Loucy (cell line): ENCODE data around the gene MEIOB.

ENCODE experiments used
- EZH2phosphoT487 ChIP-seq: fragments of 200-600 bp; IDR thresholded peaks from 2 replicates; pipeline ENCODE4 v1.6.1; 2018; ENCODE audit warnings: antibody characterized with exemption, mild to moderate bottlenecking, moderate library complexity, borderline replicate concordance
- TF ChIP-seq, protein P1 (sequence below): fragments of 200-600 bp; sonication (generic); conservative IDR thresholded peaks from 2 replicates; pipeline ENCODE4 v1.5.1; 2014; ENCODE audit warnings: mild to moderate bottlenecking, antibody characterized with exemption, low read length

DNA sequence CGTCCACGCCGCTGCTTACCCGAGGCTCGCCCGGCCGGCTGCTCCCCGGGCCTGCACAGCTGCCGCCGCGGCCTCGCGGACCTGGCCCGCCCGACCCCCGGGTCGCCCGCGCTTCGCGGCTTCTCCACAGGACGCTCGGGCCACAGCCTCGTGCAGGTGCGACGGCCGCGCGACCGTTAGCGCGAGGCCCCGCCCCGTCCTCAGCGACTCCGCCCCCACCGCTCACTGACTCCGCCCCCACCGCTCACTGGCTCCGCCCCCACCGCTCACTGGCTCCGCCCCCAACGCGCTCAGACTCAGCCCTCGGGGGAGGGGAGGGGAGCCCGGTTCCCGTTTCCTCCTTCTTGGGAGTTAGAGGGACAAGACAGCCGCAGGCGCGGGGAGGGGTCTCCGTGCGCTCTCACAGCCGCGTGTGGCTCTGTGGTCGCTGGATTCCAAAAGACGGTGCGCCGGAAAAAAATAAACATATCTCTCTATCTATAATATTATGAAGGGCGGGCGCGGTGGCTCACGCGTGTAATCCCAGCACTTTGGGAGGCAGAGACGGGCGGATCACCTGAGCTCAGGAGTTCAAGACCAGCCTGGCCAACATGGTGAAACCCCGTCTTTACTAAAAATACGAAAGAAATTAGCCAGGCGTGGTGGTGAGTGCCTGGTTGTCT is at the start of gene MEIOB:
- TF ChIP-seq, protein P1, sequence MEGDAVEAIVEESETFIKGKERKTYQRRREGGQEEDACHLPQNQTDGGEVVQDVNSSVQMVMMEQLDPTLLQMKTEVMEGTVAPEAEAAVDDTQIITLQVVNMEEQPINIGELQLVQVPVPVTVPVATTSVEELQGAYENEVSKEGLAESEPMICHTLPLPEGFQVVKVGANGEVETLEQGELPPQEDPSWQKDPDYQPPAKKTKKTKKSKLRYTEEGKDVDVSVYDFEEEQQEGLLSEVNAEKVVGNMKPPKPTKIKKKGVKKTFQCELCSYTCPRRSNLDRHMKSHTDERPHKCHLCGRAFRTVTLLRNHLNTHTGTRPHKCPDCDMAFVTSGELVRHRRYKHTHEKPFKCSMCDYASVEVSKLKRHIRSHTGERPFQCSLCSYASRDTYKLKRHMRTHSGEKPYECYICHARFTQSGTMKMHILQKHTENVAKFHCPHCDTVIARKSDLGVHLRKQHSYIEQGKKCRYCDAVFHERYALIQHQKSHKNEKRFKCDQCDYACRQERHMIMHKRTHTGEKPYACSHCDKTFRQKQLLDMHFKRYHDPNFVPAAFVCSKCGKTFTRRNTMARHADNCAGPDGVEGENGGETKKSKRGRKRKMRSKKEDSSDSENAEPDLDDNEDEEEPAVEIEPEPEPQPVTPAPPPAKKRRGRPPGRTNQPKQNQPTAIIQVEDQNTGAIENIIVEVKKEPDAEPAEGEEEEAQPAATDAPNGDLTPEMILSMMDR, result no peak
- no peak for TF ChIP-seq EZH2phosphoT487
